Activated T-cell treated with anti-CD3 and anti-CD28 coated beads for 48 hours (primary cell): ENCODE measurements around the gene ELF4.

Experiments used
- DNase-seq: peaks from one replicate; pipeline ENCODE4 v3.0.0-alpha.2; 2020; ENCODE audit warnings: low read depth

ELF4 gene

GRCh38 chrX:130114141-130114588 lies 3.9 kb upstream of the ELF4 start:
- no peak for DNase-seq

- DNase-seq, result no peak
These were observed 1.2 kb upstream of the ELF4 start for GRCh38 chrX:130111220-130112154.

- DNase-seq, result no peak
These were observed 593 bp downstream of the ELF4 start for GRCh38 chrX:130109429-130110378.

GRCh38 chrX:130108647-130109428 lies 1.5 kb downstream of the ELF4 start:
- DNase-seq, result no peak

- no peak for DNase-seq
These were observed 4.2 kb downstream of the ELF4 start for GRCh38 chrX:130106071-130106470.

GRCh38 chrX:130105244-130105643 lies 5.1 kb downstream of the ELF4 start:
- DNase-seq, result no peak

GRCh38 chrX:130103605-130104004 lies 6.7 kb downstream of the ELF4 start:
- no peak for DNase-seq

GRCh38 chrX:130100180-130100579 lies 10.1 kb downstream of the ELF4 start:
- DNase-seq, result no peak

- DNase-seq, result no peak
These were observed 12.1 kb downstream of the ELF4 start for GRCh38 chrX:130098210-130098552.

- DNase-seq, result no peak
These were observed 12.6 kb downstream of the ELF4 start for GRCh38 chrX:130097507-130098209.

GRCh38 chrX:130095249-130096030 lies 14.9 kb downstream of the ELF4 start:
- no peak for DNase-seq

GRCh38 chrX:130094696-130095095 lies 15.6 kb downstream of the ELF4 start:
- DNase-seq, result no peak

- DNase-seq, result no peak
These were observed 17.0 kb downstream of the ELF4 start for GRCh38 chrX:130093271-130093670.

- peak; percentile 73 for DNase-seq
These were observed 18.2 kb downstream of the ELF4 start for GRCh38 chrX:130091980-130092522.

GRCh38 chrX:130090364-130090763 lies 19.9 kb downstream of the ELF4 start:
- DNase-seq, result no peak

- peak; percentile 56 for DNase-seq
These were observed 23.7 kb downstream of the ELF4 start for GRCh38 chrX:130086447-130087206.

GRCh38 chrX:130085551-130086446 lies 24.5 kb downstream of the ELF4 start:
- no peak for DNase-seq

- no peak for DNase-seq
These were observed 25.6 kb downstream of the ELF4 start for GRCh38 chrX:130084631-130085237.
